Stomach (tissue), 9 donors: ENCODE results near the gene ZFPL1. TPM values are rescaled to one million over a fixed set of nuclear protein-coding genes. Genes with fewer than 3 reads are reported as not detected.

Source experiments
- DNase-seq, 2 donors: peaks; one replicate each; pipeline versions ENCODE4 v3.0.0 to v3.0.0-alpha.2; 2013 to 2019
- H3K27ac ChIP-seq, 5 donors: fragments of 200-600 bp in 4 of 5; sonication (generic) in 4 of 5; one replicate each; pipeline ENCODE4 v1.5.1; 2013 to 2019; ENCODE audit warnings: mild to moderate bottlenecking in 1 of 5, moderate library complexity in 1 of 5
- H3K27me3 ChIP-seq, 3 donors: fragments of 200-600 bp; sonication (generic); one replicate each; pipeline ENCODE4 v1.5.1; 2017 to 2019; ENCODE audit warnings: mixed run types in 1 of 3
- H3K36me3 ChIP-seq, 4 donors: fragments of 200-600 bp; sonication (generic); 1 replicate in 3 of 4; 2 replicates in 1 of 4; pipeline ENCODE4 v1.5.1; 2016 to 2019
- H3K4me1 ChIP-seq, 4 donors: fragments of 200-600 bp; sonication (generic); one replicate each; pipeline ENCODE4 v1.5.1; 2016 to 2019
- H3K4me3 ChIP-seq, 4 donors: fragments of 200-600 bp; sonication (generic) in 3 of 4; one replicate each; pipeline ENCODE4 v1.5.1; 2016 to 2019; ENCODE audit warnings: mild to moderate bottlenecking in 1 of 4
- H3K9me3 ChIP-seq, 4 donors: fragments of 200-600 bp; sonication (generic); one replicate each; pipeline ENCODE4 v1.5.1; 2016 to 2019
- CTCF ChIP-seq, 7 experiments: fragments of 450-650 bp in 4 of 7; fragments of 200-600 bp in 3 of 7; sonication (generic) in 3 of 7; IDR thresholded peaks; one replicate each; pipeline ENCODE4 v1.5.1; 2016 to 2019; ENCODE audit warnings: antibody characterized with exemption in 7 of 7, control low read depth in 2 of 7, mild to moderate bottlenecking in 1 of 7
- EP300 ChIP-seq: sonication (generic); formaldehyde crosslinking; IDR thresholded peaks from one replicate; pipeline ENCODE4 v1.6.1; 2017; ENCODE audit warnings: antibody characterized with exemption
- POLR2A ChIP-seq, 4 donors: fragments of 450-650 bp; IDR thresholded peaks; one replicate each; pipeline ENCODE4 v1.6.1; 2016; ENCODE audit warnings: antibody characterized with exemption in 4 of 4, control low read depth in 2 of 4, mild to moderate bottlenecking in 1 of 4, moderate library complexity in 1 of 4
- POLR2AphosphoS5 ChIP-seq, 3 donors: sonication (generic); formaldehyde crosslinking; IDR thresholded peaks; one replicate each; pipeline ENCODE4 v1.6.1; 2016; ENCODE audit warnings: antibody characterized with exemption in 3 of 3
- WGBS, 5 donors: extraction: QIAGEN DNeasy Blood & Tissue Kit in 3 of 5; methylation state at CpG; one replicate each; pipeline versions ENCODE4 v1.1.5 to v1.1.7; 2013 to 2018; 5-methylcytosine and 5-hydroxymethylcytosine counted together
- intact Hi-C: fragments of 100-400 bp; cut with DNase I; formaldehyde crosslinking; loops from one replicate; pipeline ENCODE4 v1.15.1; 2023; ENCODE audit warnings: low total_unique reads
- polyA plus RNA-seq, 3 donors: library from polyadenylated mRNA; stranded (reverse); fragments of 200-250 nt; gene quantifications; one replicate each; pipeline ENCODE4 v1.2.3, GENCODE V29; 2013
- small RNA-seq, 4 donors: library from RNA; depleted of rRNA; stranded (forward); fragments of <200 nt; gene quantifications; one replicate each; pipeline ENCODE3, GENCODE V24; 2016
- total RNA-seq, 5 donors: library from RNA; depleted of rRNA; stranded (reverse); fragments of >200 nt; gene quantifications; one replicate each; pipeline versions ENCODE4 v1.1.0 to v1.2.3, GENCODE V29; 2014 to 2016
- donor health status: healthy with polysubstance abuse.
- donor health status: Bipolar disorder and iron deficiency.
- donor health status: healthy.

Gene ZFPL1
- total and polyA plus RNA-seq, 8 donors = 17.6 to 62.0 (median 37.0) TPM

- no peak for DNase-seq
Observed at GRCh38 chr11:65135633-65136145, 51.7 kb downstream of the ZFPL1 start.

GRCh38 chr11:65136515-65137096 lies 52.6 kb downstream of the ZFPL1 start:
- no peaks in the 10 kb centered on the region for H3K9me3 ChIP-seq
- H3K27ac ChIP-seq = peak overlapping the region in 1 of 5 donors; percentile 99
- H3K4me1 ChIP-seq = peaks cover 25 to 40% (median 36%) of the 10 kb centered on the region in 4 donors
- no peak overlapping the region for H3K4me3 ChIP-seq
- intact Hi-C loops = no loop called here
- WGBS, 5 donors = 86 to 92% (median 90%) methylated on average over 15 of the region's 15 CpGs
- no peak for TF ChIP-seq EP300
- no peak for TF ChIP-seq POLR2A (IDR thresholded peaks at IDR 0.05)
- no peak for TF ChIP-seq CTCF (IDR thresholded peaks at IDR 0.05)
- TF ChIP-seq POLR2AphosphoS5 (IDR thresholded peaks at IDR 0.05) = no peak
- H3K36me3 ChIP-seq = peaks cover 14 to 15% (median 15%) of the 10 kb centered on the region in 4 donors
- no peak for DNase-seq
- no peaks in the 10 kb centered on the region for H3K27me3 ChIP-seq

More at GRCh38 chr11:65135633-65136145, 51.7 kb downstream of the ZFPL1 start:
- Histone ChIP-seq H3K4me1 (peaks cover 25 to 45% (median 40%) of the 10 kb centered on the region in 4 donors), H3K27ac (peak overlapping the region; percentile 94 to 99 (median 98)), H3K27me3 (no peaks in the 10 kb centered on the region), H3K9me3 (no peaks in the 10 kb centered on the region), H3K36me3 (peaks cover 23 to 24% (median 24%) of the 10 kb centered on the region in 4 donors), H3K4me3 (peak overlapping the region; percentile 80 to 99 (median 92))
- TF ChIP-seq EP300 (no peak), POLR2AphosphoS5 (IDR thresholded peaks at IDR 0.05) (no peak), POLR2A (IDR thresholded peaks at IDR 0.05) (no peak), CTCF (IDR thresholded peaks at IDR 0.05) (no peak)
- intact Hi-C loops = no loop called here
- WGBS, 5 donors = 39 to 48% (median 43%) methylated on average over 11 of the region's 11 CpGs

Small RNA genes lying within 50 kb of the gene (small RNA-seq; reads per million reads assigned to genes)
- 0 reads per million in 4 donors for gene SNX15

Other genes with a start within 250 kb of the ZFPL1 start
- 10 to 100 TPM; 10.3 to 66.5 (median 53.3) TPM for gene CDC42BPG, start 239.6 kb upstream of the ZFPL1 start, total RNA-seq
- gene CDC42BPG, start 239.6 kb upstream of the ZFPL1 start, polyA plus RNA-seq = 10 to 100 TPM in 2 of 3 donors, 1 to 10 TPM in 1; 8.9 to 20.0 (median 10.9) TPM
- gene EHD1, start 205.6 kb upstream of the ZFPL1 start, total RNA-seq = 100 to 1,000 TPM in 2 of 5 donors, 10 to 100 TPM in 3; 23.3 to 160 (median 56.2) TPM
- 10 to 100 TPM; 17.9 to 24.6 (median 19.4) TPM for gene EHD1, start 205.6 kb upstream of the ZFPL1 start, polyA plus RNA-seq
- gene ATG2A, start 167.0 kb upstream of the ZFPL1 start, total RNA-seq = 10 to 100 TPM; 14.3 to 77.6 (median 46.1) TPM
- gene ATG2A, start 167.0 kb upstream of the ZFPL1 start, polyA plus RNA-seq = 10 to 100 TPM; 12.2 to 18.7 (median 16.3) TPM
- gene PPP2R5B, start 159.5 kb upstream of the ZFPL1 start, total RNA-seq = 10 to 100 TPM in 4 of 5 donors, 1 to 10 TPM in 1; 6.6 to 75.6 (median 25.7) TPM
- 10 to 100 TPM in 2 of 3 donors, 1 to 10 TPM in 1; 9.8 to 13.8 (median 12.3) TPM for gene PPP2R5B, start 159.5 kb upstream of the ZFPL1 start, polyA plus RNA-seq
- not detected for gene GPHA2, start 148.3 kb upstream of the ZFPL1 start, total RNA-seq
- under 1 TPM in 2 of 3 donors, not detected in 1; 0.30 to 0.50 TPM for gene GPHA2, start 148.3 kb upstream of the ZFPL1 start, polyA plus RNA-seq
- not detected for gene MAJIN, start 112.1 kb upstream of the ZFPL1 start, total RNA-seq
- gene MAJIN, start 112.1 kb upstream of the ZFPL1 start, polyA plus RNA-seq = under 1 TPM in 1 of 3 donors, not detected in 2; 0.20 TPM
- gene BATF2, start 87.3 kb upstream of the ZFPL1 start, total RNA-seq = 10 to 100 TPM in 1 of 5 donors, 1 to 10 TPM in 2, under 1 TPM in 1, not detected in 1; 0.73 to 29.5 (median 3.0) TPM
- 10 to 100 TPM in 1 of 3 donors, 1 to 10 TPM in 2; 3.4 to 10.8 (median 4.5) TPM for gene BATF2, start 87.3 kb upstream of the ZFPL1 start, polyA plus RNA-seq
- 100 to 1,000 TPM in 2 of 5 donors, 10 to 100 TPM in 2, 1 to 10 TPM in 1; 4.9 to 237 (median 57.2) TPM for gene ARL2, start 70.1 kb upstream of the ZFPL1 start, total RNA-seq
- 100 to 1,000 TPM in 1 of 3 donors, 10 to 100 TPM in 2; 88.3 to 119 (median 98.0) TPM for gene ARL2, start 70.1 kb upstream of the ZFPL1 start, polyA plus RNA-seq
- gene SNX15, start 56.8 kb upstream of the ZFPL1 start, total RNA-seq = 10 to 100 TPM in 4 of 5 donors, 1 to 10 TPM in 1; 4.2 to 45.8 (median 13.3) TPM
- gene SNX15, start 56.8 kb upstream of the ZFPL1 start, polyA plus RNA-seq = 10 to 100 TPM; 18.7 to 22.5 (median 20.0) TPM
- gene SAC3D1, start 43.0 kb upstream of the ZFPL1 start, total RNA-seq = 10 to 100 TPM in 2 of 5 donors, 1 to 10 TPM in 3; 1.8 to 97.6 (median 6.7) TPM
- gene SAC3D1, start 43.0 kb upstream of the ZFPL1 start, polyA plus RNA-seq = 10 to 100 TPM in 2 of 3 donors, 1 to 10 TPM in 1; 8.9 to 14.5 (median 14.4) TPM
- 10 to 100 TPM in 2 of 5 donors, 1 to 10 TPM in 2, not detected in 1; 1.3 to 65.2 (median 18.1) TPM for gene NAALADL1, start 25.7 kb upstream of the ZFPL1 start, total RNA-seq
- 10 to 100 TPM in 2 of 3 donors, 1 to 10 TPM in 1; 6.7 to 10.8 (median 10.0) TPM for gene NAALADL1, start 25.7 kb upstream of the ZFPL1 start, polyA plus RNA-seq
- 1 to 10 TPM; 1.4 to 9.1 (median 2.2) TPM for gene CDCA5, start 182 bp upstream of the ZFPL1 start, total RNA-seq
- gene CDCA5, start 182 bp upstream of the ZFPL1 start, polyA plus RNA-seq = 1 to 10 TPM; 3.5 to 6.7 (median 4.6) TPM
- 1,000 to 10,000 TPM in 1 of 5 donors, 100 to 1,000 TPM in 4; 174 to 2,272 (median 234) TPM for gene VPS51, start 12.0 kb downstream of the ZFPL1 start, total RNA-seq
- gene VPS51, start 12.0 kb downstream of the ZFPL1 start, polyA plus RNA-seq = 100 to 1,000 TPM; 124 to 135 (median 128) TPM
- gene TM7SF2, start 27.6 kb downstream of the ZFPL1 start, total RNA-seq = 100 to 1,000 TPM in 1 of 5 donors, 10 to 100 TPM in 3, 1 to 10 TPM in 1; 7.6 to 118 (median 19.6) TPM
- gene TM7SF2, start 27.6 kb downstream of the ZFPL1 start, polyA plus RNA-seq = 10 to 100 TPM; 38.6 to 65.2 (median 51.9) TPM
- 100 to 1,000 TPM in 1 of 5 donors, 10 to 100 TPM in 1, 1 to 10 TPM in 2, not detected in 1; 2.4 to 130 (median 39.9) TPM for gene ZNHIT2, start 33.5 kb downstream of the ZFPL1 start, total RNA-seq
- gene ZNHIT2, start 33.5 kb downstream of the ZFPL1 start, polyA plus RNA-seq = 10 to 100 TPM; 18.0 to 20.0 (median 18.9) TPM
- 1,000 to 10,000 TPM in 1 of 5 donors, 100 to 1,000 TPM in 4; 456 to 1,872 (median 566) TPM for gene FAU, start 37.9 kb downstream of the ZFPL1 start, total RNA-seq
- gene FAU, start 37.9 kb downstream of the ZFPL1 start, polyA plus RNA-seq = 1,000 to 10,000 TPM; 1,111 to 1,352 (median 1,208) TPM
- 10 to 100 TPM; 22.8 to 75.9 (median 33.0) TPM for gene MRPL49, start 38.1 kb downstream of the ZFPL1 start, total RNA-seq
- 10 to 100 TPM; 36.0 to 69.8 (median 39.9) TPM for gene MRPL49, start 38.1 kb downstream of the ZFPL1 start, polyA plus RNA-seq
- gene SYVN1, start 50.3 kb downstream of the ZFPL1 start, total RNA-seq = 10 to 100 TPM; 20.0 to 75.3 (median 64.9) TPM
- 10 to 100 TPM in 2 of 3 donors, 1 to 10 TPM in 1; 7.2 to 18.5 (median 13.4) TPM for gene SYVN1, start 50.3 kb downstream of the ZFPL1 start, polyA plus RNA-seq
- gene SPDYC, start 86.0 kb downstream of the ZFPL1 start, total RNA-seq = not detected
- not detected for gene SPDYC, start 86.0 kb downstream of the ZFPL1 start, polyA plus RNA-seq
- 100 to 1,000 TPM in 3 of 5 donors, 10 to 100 TPM in 2; 79.5 to 325 (median 155) TPM for gene CAPN1, start 97.7 kb downstream of the ZFPL1 start, total RNA-seq
- gene CAPN1, start 97.7 kb downstream of the ZFPL1 start, polyA plus RNA-seq = 100 to 1,000 TPM in 2 of 3 donors, 10 to 100 TPM in 1; 96.1 to 234 (median 112) TPM
- 10 to 100 TPM in 2 of 5 donors, 1 to 10 TPM in 3; 1.7 to 17.0 (median 5.5) TPM for gene POLA2, start 177.7 kb downstream of the ZFPL1 start, total RNA-seq
- gene POLA2, start 177.7 kb downstream of the ZFPL1 start, polyA plus RNA-seq = 10 to 100 TPM in 2 of 3 donors, 1 to 10 TPM in 1; 8.6 to 11.2 (median 10.3) TPM
- gene CDC42EP2, start 230.6 kb downstream of the ZFPL1 start, total RNA-seq = 10 to 100 TPM in 2 of 5 donors, 1 to 10 TPM in 1, under 1 TPM in 1, not detected in 1; 0.89 to 18.3 (median 8.3) TPM
- 10 to 100 TPM; 13.8 to 22.0 (median 18.4) TPM for gene CDC42EP2, start 230.6 kb downstream of the ZFPL1 start, polyA plus RNA-seq
- gene DPF2, start 249.6 kb downstream of the ZFPL1 start, total RNA-seq = 10 to 100 TPM; 14.7 to 92.8 (median 35.1) TPM
- 10 to 100 TPM; 14.9 to 22.6 (median 19.6) TPM for gene DPF2, start 249.6 kb downstream of the ZFPL1 start, polyA plus RNA-seq